Choroid plexus epithelial cell (primary cell): ENCODE data around the gene GIMAP7.

Experiments used
- DNase-seq: peaks from one replicate; pipeline ENCODE4 v3.0.0-alpha.2; 2010; ENCODE audit warnings: low read depth
- H3K4me3 ChIP-seq: 2 replicates; pipeline ENCODE4 v1.5.1; 2011; ENCODE audit warnings: low read depth, mild to moderate bottlenecking, control low read depth, low read length, moderate library complexity
- CTCF ChIP-seq: conservative IDR thresholded peaks from 2 replicates; pipeline ENCODE4 v1.5.1; 2011; ENCODE audit warnings: low read depth, mild to moderate bottlenecking, control low read depth, inconsistent platforms, low read length, moderate library complexity

The GIMAP7 gene

GRCh38 chr7:150514748-150515222 is at the start of gene GIMAP7:
TSS of gene GIMAP7 (plus strand) at chr7:150514872. CDS start at chr7:150519975, 5,103 bp downstream.
- H3K4me3 ChIP-seq: no peak within 1 kb of the TSS
- DNase-seq: no peak
- TF ChIP-seq CTCF: no peak

- H3K4me3 ChIP-seq: no peak overlapping the region
- DNase-seq: no peak
- no peak for TF ChIP-seq CTCF
These were observed 49.7 kb upstream of the GIMAP7 start for GRCh38 chr7:150464962-150465361.

GRCh38 chr7:150465414-150465813 is 49.3 kb upstream of the GIMAP7 start:
- DNase-seq: no peak
- TF ChIP-seq CTCF: no peak
- H3K4me3 ChIP-seq: no peak overlapping the region

- DNase-seq: no peak
- TF ChIP-seq CTCF: no peak
- no peak overlapping the region for H3K4me3 ChIP-seq
These were observed 48.2 kb upstream of the GIMAP7 start for GRCh38 chr7:150466477-150466876.

GRCh38 chr7:150468241-150468640 is 46.4 kb upstream of the GIMAP7 start:
- DNase-seq: no peak
- TF ChIP-seq CTCF: no peak
- no peak overlapping the region for H3K4me3 ChIP-seq

GRCh38 chr7:150471886-150472285 is 42.8 kb upstream of the GIMAP7 start:
- TF ChIP-seq CTCF: no peak

GRCh38 chr7:150473902-150474301 is 40.8 kb upstream of the GIMAP7 start:
- no peak overlapping the region for H3K4me3 ChIP-seq
- no peak for DNase-seq
- no peak for TF ChIP-seq CTCF

More at GRCh38 chr7:150471886-150472285, 42.8 kb upstream of the GIMAP7 start:
- H3K4me3 ChIP-seq: no peak overlapping the region
- no peak for DNase-seq
